HG03575 (cell line): ENCODE data around the gene MAP4.

Experiments
- ATAC-seq: cut with Tn5 transposase; IDR thresholded peaks from one replicate; pipeline ENCODE4 v1.9.1; 2021; ENCODE audit not compliant: unreplicated experiment, insufficient number of reproducible peaks, low FRiP score; ENCODE audit errors: extremely low read depth

MAP4 gene

DNA sequence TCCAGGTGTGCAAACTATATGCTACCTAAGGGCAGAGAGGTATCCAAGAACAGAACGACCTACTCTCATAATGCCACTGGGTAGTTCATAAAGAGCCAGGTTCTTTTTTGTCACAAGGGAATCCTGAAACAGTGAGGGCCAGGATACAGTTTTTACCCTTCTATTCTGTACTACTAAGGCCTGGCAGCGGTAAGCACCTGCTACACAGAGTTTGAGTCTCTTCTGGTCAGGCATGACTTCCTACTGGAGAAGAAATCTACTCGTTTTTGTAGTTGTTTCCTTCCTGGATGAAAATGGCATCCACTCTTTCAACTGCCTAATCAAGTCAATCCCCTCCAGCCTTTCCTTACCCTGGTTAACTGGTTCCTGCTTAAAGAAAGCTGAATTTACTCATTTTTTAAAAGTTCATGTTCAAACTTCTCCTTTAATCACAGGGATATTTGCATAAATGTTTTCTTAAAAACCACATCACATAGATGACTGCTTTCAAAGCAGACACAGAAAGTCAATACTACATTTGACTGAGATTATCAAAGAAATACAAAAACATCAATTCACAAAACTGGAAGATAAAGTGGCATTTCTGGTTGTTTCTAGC, 40.0 kb downstream of the MAP4 start:
- ATAC-seq: no peak

DNA sequence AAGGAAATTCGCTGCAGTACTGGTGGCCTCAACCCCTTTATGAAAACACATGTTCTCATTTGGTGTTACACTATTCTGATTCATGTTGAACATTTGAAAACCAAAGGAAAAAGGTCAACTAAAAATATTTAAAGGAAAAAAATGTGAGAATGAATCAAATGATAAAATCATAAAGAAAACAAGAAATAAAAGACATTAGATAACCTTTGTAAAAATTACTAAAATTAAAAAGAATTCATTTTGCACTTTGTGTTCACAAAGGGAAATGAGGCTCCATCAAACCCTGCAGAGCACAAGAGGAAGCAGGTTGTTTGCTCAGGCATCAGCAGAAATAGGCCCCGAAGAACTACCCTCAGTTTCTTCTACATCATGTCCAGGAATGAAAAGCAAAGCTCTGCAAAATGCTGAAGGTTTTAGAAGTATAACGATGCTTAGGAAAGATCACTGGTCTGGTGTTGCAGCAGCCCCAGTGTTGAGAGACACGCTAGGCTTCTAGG, 41.2 kb downstream of the MAP4 start:
- no peak for ATAC-seq

DNA sequence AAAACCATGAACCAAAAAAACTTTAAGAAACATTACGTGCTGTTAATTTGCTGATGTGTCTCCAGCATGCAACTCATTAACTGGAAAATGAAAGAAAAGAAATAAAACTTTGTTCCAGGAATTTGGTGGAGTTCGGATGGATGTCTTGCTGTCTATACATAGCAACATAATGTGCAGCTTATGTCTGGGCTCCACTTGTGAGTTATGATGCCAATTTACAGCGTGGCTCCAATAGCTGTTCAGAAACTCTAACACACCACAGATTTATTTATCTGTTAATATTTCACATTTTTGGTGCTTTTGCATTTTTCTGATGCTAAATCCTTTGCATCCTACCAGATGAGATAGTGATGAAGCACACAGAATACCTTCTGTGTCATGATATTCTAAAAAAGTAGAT, 45.1 kb downstream of the MAP4 start:
- ATAC-seq: no peak

DNA sequence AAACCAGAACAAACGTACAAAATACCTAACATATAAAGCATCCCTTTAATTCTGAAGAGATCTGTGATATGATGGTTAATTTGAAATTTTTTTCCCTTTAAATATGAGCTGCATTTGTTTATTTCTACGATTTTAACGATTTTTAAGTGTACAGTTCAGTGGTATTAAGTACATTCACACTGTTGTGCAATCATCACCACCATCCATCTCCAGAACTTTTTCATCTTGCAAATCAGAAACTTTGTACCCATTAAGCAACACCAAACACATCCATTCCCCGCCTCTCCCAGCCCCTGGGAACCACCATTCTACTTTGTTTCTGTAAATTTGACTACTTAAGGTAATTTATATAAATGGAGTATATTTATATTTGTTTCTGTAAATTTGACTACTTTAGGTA, 51.5 kb downstream of the MAP4 start:
- no peak for ATAC-seq

DNA sequence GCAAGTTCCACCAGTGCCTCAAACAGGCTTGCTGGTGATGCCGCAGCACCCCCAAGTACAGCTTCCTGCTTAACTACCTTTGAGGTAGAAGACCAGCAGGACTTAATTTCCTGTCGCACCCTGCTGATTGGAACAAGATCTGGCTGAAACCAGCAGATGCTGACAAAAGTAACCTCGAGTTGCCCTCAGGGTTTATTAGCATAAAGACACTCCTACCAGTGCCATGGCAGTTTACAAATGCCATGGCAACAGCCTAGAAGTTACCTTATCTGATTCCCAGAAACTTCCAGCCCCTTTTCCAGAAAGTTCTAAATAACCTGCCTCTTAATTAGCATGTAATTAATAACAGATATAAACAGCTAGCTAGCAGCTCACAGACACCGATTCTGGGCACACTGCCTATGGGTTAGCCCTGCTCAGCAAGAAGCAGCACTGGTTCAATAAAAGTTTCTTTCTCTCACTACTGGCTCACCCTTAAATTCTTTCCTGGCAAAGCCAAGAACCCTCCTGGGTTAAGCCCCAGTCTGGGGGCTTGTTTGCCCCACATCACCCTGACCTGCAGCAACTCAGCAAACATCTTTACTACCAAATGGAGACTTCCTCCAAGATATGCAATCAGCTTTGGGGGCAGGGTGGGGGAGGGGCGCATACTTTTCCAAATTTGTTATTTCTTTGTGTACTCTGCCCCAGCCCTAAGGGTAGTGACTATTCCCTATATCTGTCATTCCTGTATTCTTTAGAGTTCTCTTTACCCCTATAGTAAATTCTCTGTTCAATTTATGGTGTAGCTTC, 54.2 kb downstream of the MAP4 start:
- no peak for ATAC-seq

DNA sequence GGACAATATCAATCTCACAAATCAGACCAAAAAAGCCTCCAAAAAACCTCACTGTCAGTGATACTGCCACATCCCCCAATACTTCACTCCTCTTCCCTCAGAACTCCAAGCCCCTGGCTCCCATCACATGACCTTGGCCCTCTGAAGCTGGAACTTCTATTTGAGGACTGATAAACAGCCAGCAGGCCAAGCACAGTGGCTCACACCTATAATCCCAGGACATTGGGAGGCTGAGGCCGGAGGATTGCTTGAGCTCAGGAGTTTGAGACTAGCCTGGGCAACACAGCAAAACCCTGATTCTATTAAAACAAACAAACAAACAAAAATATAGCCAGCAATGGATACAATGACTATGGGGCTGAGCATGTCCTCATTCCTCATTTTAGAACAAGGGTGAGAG, 55.2 kb downstream of the MAP4 start:
- ATAC-seq: no peak

DNA sequence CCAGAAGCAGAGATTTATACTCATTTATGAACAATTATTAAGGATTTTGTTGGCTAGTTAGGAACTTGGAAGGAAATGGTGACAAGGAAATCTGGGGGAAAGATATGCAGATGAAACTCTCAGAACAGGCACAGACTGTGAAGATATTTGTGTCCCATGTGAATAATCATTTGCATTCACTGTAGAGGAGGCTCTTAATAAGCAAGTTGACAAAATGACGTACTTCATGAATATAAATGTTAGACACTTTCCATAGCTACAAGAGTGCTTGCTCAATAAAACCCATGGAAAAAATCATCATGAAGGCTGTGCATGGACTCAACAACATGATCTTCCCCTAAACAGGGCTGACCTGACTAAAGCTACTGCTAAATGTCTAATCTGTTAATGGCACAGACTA, 59.7 kb downstream of the MAP4 start:
- no peak for ATAC-seq

DNA sequence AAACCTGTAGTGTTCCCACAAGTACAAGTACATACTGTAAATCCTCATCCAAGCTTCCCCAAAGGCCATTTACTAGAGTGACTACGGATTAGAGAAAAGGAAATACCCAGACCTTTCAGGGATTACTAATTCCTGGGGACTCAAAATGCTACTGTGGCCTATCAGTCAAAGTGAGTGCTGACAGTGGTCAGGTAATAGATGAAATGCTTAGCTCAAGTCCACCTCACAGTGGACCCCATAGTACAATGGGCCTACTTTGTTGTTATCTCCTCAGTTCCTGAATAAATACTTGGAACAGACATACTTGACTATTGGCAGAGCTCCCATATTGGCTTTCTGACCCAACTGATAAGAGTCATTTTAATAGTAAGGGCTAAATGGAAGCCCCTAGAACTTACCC, 61.6 kb downstream of the MAP4 start:
- no peak for ATAC-seq

DNA sequence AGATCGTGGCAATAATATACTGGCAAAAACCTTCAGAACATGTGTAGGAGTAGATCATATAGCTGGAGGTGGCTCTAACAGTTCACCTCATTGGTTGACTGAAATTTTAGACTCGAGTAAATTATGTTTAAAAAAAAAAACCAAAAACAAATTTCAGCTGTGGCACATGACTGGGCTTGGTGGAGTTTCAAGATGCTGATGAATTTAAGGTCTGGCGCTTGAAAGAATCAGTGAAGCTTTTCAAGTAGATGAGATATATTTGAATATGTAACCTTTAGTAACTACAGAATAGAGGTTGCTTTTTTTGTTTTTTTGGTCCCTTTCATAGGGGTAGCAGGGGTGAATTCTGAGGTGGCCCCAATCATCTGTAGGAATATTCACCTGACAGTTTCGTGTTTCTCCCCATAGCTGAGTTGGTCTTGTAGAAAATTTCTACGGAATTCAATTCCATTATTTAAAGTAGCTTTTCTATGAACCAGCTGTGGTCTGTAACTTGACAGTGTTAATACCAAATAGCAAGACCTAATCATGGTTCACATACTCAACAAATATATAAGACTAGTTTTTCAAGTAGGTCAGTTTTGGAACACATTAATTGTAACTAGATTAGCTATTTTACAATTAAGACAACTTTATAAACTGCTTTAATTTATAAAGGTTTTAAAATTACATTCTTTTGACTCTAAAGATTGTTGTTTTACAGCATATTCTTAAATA, 65.6 kb downstream of the MAP4 start:
- ATAC-seq: no peak

DNA sequence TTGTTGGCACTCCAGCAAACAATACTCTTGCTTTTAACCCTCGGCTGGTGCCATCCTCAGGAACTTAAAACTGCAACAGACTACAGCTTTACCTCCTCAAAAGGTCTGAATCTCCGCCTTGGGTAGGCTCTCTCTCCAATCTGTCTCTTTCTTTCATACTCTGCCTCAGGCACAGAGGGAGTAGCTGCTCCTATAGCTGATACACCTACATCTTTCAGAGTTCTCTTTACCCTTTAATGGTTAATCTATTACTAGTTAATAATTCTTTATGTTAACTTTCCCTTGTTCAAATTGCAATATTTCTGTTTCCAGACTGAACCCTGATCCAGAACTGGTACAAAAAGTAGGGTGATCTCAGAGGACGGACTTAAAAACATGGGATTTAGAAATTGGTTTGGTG, 66.2 kb downstream of the MAP4 start:
- no peak for ATAC-seq

DNA sequence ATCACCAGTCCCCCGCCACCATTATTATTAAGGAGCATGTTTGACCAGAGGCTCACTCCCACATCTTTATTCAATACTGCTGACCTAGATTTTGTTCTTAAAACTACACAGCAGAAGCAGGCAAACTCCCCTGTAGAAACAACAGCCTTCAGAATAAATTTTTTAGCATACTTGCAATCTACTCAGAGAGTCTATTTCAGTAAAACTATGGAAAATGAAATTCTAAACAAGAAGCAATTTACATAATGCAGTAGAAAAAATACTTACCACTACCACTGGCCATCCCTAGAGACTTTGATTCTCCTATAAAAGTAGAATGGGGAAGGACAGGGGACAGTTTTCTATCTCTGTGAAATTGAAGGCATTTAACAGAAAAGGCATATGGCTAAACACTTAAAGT, 76.0 kb downstream of the MAP4 start:
- ATAC-seq: no peak

DNA sequence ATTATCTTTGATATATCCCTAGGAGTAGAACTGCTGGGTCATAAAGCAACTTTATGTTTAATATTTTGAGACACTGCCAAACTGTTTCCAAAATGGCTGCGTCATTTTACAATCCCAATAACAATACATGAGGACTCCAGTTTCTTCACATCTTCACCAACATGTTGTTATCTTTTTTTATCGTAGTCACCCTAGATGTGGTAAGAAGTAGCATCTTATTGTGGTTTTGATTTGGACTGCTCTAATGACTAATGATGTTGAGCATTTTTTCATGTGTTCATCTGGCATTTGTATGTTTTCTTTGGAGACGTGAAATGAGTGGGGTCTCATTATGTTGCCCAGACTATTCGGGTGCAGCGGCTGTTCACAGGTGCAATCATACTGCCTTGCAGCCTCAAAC, 83.8 kb downstream of the MAP4 start:
- no peak for ATAC-seq

DNA sequence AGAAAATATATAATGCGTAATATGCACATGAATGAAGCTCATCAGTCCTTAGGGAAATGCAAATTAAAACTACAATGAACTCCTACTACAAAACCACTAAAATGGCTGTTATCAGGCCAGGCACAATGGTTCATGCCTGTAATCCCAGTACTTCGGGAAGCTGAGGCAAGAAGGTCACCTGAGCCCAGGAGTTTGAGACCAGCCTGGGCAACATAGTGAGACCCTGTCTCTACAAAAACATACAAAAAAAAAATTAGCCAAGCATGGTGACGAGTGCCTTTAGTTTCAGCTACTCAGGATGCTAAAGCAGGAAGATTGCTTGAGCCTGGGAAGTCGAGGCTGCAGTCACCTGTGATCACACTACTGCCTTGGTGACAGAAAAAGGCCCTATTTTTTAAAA, 85.2 kb downstream of the MAP4 start:
- no peak for ATAC-seq

DNA sequence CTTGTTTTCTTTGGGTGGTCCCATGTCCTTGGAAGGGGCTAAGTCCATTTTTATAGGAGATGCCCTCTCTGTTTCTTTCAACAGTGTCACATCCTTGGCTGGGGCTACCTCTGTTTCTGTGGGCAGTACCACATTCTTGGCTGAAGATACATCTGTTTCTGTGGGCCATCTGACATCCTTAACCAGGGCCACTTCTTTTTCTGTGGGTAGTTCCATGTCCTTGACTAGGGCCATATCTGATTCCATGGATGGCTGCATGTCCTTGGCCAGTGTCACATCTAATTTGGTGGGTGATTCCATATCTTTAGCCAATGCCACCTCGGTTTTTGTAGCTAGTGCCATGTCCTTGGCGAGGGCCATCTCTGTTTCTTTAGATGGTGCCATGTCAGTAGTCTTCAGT, 99.5 kb downstream of the MAP4 start:
- ATAC-seq: no peak

DNA sequence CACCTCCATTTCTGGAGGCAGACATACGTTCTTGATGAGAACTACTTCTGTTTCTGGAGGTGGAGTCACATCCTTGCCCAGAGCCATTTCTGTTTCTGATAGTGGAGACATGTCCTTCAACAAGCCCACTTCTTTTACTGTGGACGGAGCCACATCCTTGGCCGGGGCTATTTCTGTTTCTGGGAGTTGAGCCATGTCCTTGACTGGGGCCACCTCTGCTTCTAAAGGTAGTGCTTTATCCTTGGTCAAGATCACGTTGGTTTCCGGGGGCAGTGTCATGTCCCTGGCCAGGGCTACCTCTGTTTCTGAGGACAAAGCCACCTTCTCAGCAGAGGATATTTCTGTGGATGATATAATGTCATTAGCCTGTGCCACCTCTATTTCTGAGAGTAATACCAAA, 100.0 kb downstream of the MAP4 start:
- ATAC-seq: no peak

DNA sequence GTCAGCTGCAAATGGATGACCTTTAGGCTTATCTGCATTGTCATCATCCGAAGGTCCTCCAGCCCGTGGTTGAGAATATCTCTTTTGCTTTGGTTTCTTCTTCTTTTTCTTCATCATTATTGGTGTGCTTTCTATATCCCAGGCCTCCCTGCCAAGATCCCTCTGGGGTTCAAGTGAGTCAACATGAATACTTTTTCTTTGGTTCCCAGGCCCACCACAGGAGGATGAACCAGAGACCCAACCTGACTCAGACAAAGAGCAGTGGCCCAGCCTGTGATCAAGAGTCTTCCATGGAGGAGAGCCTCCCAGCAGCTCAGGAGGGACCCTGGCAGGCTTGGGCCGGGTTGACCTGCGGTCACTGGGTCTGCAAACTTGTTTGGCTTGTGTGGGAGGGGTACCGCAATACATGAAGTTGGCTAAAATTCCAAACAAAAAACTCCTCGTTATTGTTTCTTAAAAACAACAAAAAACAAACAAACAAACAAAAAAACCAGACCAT, 104.2 kb downstream of the MAP4 start:
- ATAC-seq: no peak

DNA sequence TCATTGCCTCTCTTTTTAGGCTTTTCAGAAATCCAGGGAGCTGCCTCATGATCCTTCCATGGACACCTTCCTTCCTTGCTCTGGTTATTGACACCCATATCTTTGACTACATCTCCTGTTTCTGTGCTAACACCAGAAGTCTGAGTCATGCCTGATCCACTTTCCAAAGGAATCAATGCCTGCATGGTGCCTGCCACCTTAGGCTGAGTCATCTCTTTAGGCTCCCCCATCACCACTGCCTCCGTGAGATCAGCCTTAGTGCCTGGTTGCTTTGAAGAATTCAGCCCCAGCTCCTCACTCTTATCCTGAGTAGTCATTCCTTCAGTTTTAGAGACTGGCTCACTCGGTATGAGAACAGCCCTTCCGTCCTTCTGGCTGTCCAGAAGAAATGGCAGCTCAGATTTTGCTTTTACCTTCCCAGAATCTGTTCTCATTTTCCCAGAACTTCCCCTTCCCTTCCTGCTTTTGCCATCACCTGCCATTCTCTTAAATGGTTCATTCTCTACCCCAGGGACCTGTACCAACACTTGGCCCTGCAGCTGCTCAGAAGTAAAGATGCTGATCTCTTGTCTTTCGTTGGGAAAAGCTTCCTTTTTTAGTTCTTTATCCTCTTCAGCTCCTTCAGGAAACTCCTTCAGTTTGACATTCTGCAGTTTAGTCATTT, 105.3 kb downstream of the MAP4 start:
- ATAC-seq: no peak

DNA sequence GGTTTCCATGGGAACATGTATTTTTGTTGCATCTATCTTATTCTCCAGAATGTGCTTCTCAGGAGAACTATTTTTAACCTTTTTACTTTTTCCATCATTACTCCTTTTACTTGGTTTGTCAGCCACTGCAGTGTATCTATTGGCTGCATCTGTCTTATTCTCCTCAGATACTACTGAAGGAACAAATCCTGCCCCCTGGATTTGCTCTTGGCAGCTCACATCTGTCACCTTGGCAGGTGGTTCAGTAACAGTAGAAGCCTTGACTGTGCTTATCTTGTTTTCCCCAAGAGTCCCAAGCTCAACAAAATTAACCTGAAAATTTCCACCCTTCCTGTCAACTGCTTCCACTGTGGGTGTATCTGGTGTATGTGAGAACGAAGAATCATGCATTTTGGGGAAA, 106.0 kb downstream of the MAP4 start:
- no peak for ATAC-seq

DNA sequence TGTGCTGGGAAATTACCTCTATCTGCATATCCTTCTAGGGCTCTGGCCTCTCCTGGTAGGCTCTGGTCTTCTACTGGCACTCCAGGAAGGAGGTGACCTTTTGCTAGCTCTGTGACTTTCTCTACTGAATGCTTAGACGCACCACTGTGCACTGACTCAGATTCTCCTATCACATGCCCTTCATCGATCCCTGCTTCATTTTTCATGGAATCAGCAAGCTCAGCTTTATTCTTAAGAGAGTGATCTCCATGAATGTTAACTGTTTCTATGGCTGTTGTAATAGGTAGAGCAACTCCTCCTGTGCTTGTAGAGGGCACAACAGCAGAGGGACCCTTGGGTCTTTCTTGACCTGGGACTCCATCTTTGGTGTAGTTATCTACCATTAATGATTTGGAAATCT, 106.6 kb downstream of the MAP4 start:
- ATAC-seq: no peak

DNA sequence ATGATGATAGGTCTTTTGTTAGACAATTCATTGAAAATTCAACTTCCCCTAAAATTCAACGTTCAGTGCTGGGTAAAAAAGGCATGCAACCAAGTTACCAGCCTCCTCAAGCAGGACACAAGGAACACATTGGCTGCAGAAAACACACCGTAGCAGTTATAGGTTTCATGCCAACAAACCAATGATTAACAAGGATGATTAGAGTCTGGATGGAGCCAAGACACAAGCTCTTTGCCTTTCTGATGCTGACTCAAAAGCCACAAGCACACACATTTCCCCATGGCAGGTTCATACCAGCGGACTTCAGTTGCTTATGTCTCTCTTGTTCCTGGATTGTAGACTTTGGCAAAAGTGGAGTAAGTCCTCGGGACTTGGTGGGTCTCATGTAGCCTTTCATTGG, 107.5 kb downstream of the MAP4 start:
- ATAC-seq: no peak
